Thymus (tissue), 14 donors: Measurements from ENCODE around the gene CEP164. TPM values are rescaled to one million over a fixed set of nuclear protein-coding genes. Genes with fewer than 3 reads are reported as not detected.

ENCODE experiments used
- DNase-seq, 9 donors: peaks; one replicate each; pipeline ENCODE4 v3.0.0-alpha.2; 2013; ENCODE audit warnings: low spot score in 9 of 9, low read depth in 6 of 9, missing footprints in 1 of 9
- H3K27ac ChIP-seq, 2 donors: one replicate each; pipeline ENCODE4 v1.5.1; 2013; ENCODE audit warnings: control low read depth in 1 of 2, low read depth in 1 of 2, low read length in 1 of 2, mild to moderate bottlenecking in 1 of 2, moderate library complexity in 1 of 2
- H3K27me3 ChIP-seq, 2 donors: one replicate each; pipeline ENCODE4 v1.5.1; 2013; ENCODE audit warnings: low read length in 1 of 2; ENCODE audit not compliant: control insufficient read depth in 2 of 2, insufficient read depth in 1 of 2
- H3K36me3 ChIP-seq, 2 donors: one replicate each; pipeline ENCODE4 v1.5.1; 2013; ENCODE audit warnings: low read length in 1 of 2, mild to moderate bottlenecking in 1 of 2, moderate library complexity in 1 of 2; ENCODE audit not compliant: control insufficient read depth in 2 of 2, insufficient read depth in 2 of 2
- H3K4me1 ChIP-seq, 2 donors: one replicate each; pipeline ENCODE4 v1.5.1; 2013; ENCODE audit warnings: low read length in 2 of 2; ENCODE audit not compliant: control insufficient read depth in 2 of 2, insufficient read depth in 2 of 2
- H3K4me3 ChIP-seq, 2 donors: one replicate each; pipeline ENCODE4 v1.5.1; 2013; ENCODE audit warnings: low read length in 2 of 2, control low read depth in 1 of 2, mild to moderate bottlenecking in 1 of 2
- H3K9me3 ChIP-seq, 2 donors: one replicate each; pipeline ENCODE4 v1.5.1; 2013; ENCODE audit warnings: low read length in 1 of 2, mild to moderate bottlenecking in 1 of 2; ENCODE audit not compliant: control insufficient read depth in 2 of 2, insufficient read depth in 1 of 2
- WGBS: extraction: QIAGEN DNeasy Blood & Tissue Kit; methylation state at CpG from one replicate; pipeline ENCODE4 v1.1.7; 2013; 5-methylcytosine and 5-hydroxymethylcytosine counted together
- long read RNA-seq, 10 donors: transcript quantifications; one replicate each; lab custom pipeline, GENCODE V29; 2026
- polyA plus RNA-seq: library from polyadenylated mRNA; stranded (reverse); fragments of 200-250 nt; gene quantifications from one replicate; pipeline ENCODE4 v1.2.3, GENCODE V29; 2013
- total RNA-seq: library from RNA; stranded (reverse); fragments of 120-200 nt; gene quantifications from one replicate; pipeline ENCODE4 v1.2.4, GENCODE V29; 2013
- donor health status: healthy.

The CEP164 gene
- total RNA-seq (12.0 TPM), polyA plus RNA-seq (24.8 TPM)
- long read RNA-seq, donor 1, partial matches to known transcripts = 0 of 2 reads
- long read RNA-seq, donor 1, other reads (novel, unspliced or antisense) = 0 of 2 reads
- long read RNA-seq, donor 2 = 0 reads
- long read RNA-seq, donor 3, partial matches to known transcripts = 0 of 7 reads
- long read RNA-seq, donor 3, other reads (novel, unspliced or antisense) = 0 of 7 reads
- long read RNA-seq, donor 4, partial matches to known transcripts = 5 of 8 reads
- long read RNA-seq, donor 4, other reads (novel, unspliced or antisense) = 0 of 8 reads
- long read RNA-seq, donor 5, partial matches to known transcripts = 0 of 8 reads
- long read RNA-seq, donor 5, other reads (novel, unspliced or antisense) = 0 of 8 reads
- long read RNA-seq, donor 6, partial matches to known transcripts = 0 of 5 reads
- long read RNA-seq, donor 6, other reads (novel, unspliced or antisense) = 0 of 5 reads
- long read RNA-seq, donor 7, partial matches to known transcripts = 0 of 4 reads
- long read RNA-seq, donor 7, other reads (novel, unspliced or antisense) = 0 of 4 reads
- long read RNA-seq, donor 8, partial matches to known transcripts = 0 of 4 reads
- long read RNA-seq, donor 8, other reads (novel, unspliced or antisense) = 0 of 4 reads
- long read RNA-seq, donor 9, partial matches to known transcripts = 0 of 5 reads
- long read RNA-seq, donor 9, other reads (novel, unspliced or antisense) = 0 of 5 reads
- long read RNA-seq, donor 10, partial matches to known transcripts = 0 of 2 reads
- long read RNA-seq, donor 10, other reads (novel, unspliced or antisense) = 0 of 2 reads

DNA sequence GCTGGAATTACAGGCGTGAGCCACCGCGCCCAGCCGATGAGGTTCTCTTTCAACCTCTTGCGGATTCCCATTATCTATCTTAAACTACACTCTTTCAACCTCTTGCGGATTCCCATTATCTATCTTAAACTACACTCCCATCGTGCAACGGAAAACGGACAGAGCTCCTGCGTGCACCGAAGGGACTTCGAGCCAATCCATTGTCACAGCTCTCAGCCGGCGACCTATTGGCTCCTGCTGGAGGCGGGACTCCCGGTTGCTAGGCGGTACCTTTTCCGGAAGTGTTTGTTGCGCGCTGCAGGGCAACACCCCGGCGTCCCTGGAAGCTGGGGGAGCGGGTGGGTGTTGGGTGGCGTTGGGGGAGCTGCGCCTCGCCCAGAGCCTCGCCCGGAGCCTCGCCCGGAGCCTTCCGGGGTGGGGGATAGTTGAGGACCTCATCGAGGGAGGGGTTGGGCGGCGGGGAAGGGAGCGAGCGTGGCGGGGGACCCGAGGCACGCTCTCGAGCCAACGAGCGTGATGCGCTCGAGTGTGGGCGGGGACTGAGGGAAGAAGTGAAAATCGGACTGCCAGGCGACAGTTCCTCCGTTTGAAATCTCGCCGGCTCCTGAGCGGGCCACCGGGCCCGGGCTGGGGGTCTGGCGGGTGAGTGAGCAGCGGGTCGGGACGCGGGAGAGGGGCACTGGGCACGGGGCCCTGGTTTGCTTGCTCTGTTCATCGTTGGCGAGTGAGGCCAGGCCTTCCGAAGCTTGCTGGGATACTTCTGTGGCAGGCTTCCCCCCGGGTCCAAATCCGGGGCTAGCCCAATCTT, at the start of gene CEP164:
TSS of gene CEP164 (plus strand) at position 288 of the 808 bp plus-strand sequence. CDS start 10,733 bp downstream, outside the sequence.
- no peaks in the 10 kb centered on the region for H3K9me3 ChIP-seq
- H3K4me3 ChIP-seq = peak within 1 kb of the TSS; percentile 74 to 87
- peaks cover 7 to 12% of the 10 kb centered on the region in 2 donors for H3K4me1 ChIP-seq
- H3K36me3 ChIP-seq = no peaks in the 10 kb centered on the region
- WGBS = under 1% methylated on average over 64 of the region's 64 CpGs
- no peaks in the 10 kb centered on the region for H3K27me3 ChIP-seq
- peak within 1 kb of the TSS; percentile 82 to 94 for H3K27ac ChIP-seq
- DNase-seq = peak; percentile 88 to 97 (median 91)

DNA sequence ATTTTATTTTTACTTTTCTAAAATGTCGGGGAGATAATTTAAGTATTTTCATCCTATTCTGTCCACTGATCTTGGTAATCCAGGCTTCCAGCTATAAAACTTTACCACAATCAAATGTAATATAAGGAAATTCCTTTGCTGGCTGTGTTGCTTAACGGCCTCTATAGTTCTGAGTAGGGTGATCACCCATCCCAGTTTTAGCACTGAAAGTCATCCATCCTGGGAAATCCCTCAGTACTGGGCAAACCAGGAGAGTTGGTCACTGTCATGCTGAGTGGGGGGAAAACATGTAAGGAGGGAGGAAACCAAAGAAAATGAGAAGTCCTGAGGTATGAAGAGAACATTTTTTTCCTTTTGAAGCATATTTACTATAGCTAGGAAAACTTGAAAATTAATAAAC, 49.3 kb upstream of the CEP164 start:
- Histone ChIP-seq H3K36me3 (peaks cover 29 to 32% of the 10 kb centered on the region in 2 donors), H3K27me3 (no peaks in the 10 kb centered on the region), H3K4me3 (no peak overlapping the region), H3K4me1 (no peaks in the 10 kb centered on the region), H3K9me3 (no peaks in the 10 kb centered on the region), H3K27ac (no peak overlapping the region)
- 95% methylated on average over 2 of the region's 2 CpGs for WGBS
- DNase-seq = no peak

DNA sequence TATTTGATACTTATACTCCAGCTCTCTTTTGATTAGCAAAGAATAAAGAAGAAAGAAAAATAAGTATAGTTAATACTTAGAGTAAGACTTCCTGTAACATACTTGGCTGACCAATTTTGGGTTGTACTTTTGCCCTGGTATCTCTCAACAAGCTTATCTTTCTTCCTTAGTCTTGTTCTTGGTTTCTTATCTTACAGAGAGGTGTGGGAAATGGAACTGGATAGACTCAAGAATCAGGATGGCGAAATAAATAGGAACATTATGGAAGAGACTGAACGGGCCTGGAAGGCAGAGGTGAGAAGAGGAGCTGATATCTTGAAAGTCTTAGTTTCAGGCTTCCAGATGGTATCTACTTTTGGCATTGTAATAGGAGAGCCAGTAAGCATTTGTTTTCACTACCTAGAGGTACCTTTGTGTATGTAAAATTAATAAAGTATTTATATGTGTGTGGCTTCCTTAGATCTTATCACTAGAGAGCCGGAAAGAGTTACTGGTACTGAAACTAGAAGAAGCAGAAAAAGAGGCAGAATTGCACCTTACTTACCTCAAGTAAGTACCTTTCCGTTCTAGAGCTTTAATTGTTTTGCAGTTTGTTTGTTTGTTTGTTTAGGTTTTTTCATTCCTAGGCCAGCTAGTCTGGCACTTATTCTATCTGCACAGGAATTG, 47.8 kb upstream of the CEP164 start:
- H3K27me3 ChIP-seq = no peaks in the 10 kb centered on the region
- H3K4me1 ChIP-seq = no peaks in the 10 kb centered on the region
- H3K27ac ChIP-seq = no peak overlapping the region
- DNase-seq = peak in 1 of 9 donors; percentile 0
- H3K4me3 ChIP-seq = no peak overlapping the region
- H3K9me3 ChIP-seq = no peaks in the 10 kb centered on the region
- 93% methylated on average over 4 of the region's 4 CpGs for WGBS
- H3K36me3 ChIP-seq = peaks cover 36 to 41% of the 10 kb centered on the region in 2 donors

DNA sequence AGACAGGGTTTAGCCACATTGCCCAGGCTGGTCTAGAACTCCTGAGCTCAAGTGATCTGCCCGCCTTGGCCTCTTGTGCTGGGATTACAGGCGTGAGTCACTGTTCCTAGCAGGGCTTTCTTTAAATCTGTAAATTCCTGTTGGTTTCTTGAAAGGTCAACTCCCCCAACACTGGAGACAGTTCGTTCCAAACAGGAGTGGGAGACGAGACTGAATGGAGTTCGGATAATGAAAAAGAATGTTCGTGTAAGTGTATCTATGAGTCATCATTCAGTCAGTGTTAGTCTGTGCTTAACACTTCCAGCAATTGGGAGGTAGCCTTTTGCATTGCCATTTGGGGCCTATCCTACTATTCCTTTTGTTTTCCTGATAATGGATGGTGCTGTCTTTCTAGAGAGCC, 46.5 kb upstream of the CEP164 start:
- H3K36me3 ChIP-seq = peaks cover 41 to 48% of the 10 kb centered on the region in 2 donors
- 98% methylated on average over 6 of the region's 6 CpGs for WGBS
- no peaks in the 10 kb centered on the region for H3K27me3 ChIP-seq
- H3K4me1 ChIP-seq = no peaks in the 10 kb centered on the region
- H3K4me3 ChIP-seq = no peak overlapping the region
- no peaks in the 10 kb centered on the region for H3K9me3 ChIP-seq
- H3K27ac ChIP-seq = no peak overlapping the region
- DNase-seq = no peak

DNA sequence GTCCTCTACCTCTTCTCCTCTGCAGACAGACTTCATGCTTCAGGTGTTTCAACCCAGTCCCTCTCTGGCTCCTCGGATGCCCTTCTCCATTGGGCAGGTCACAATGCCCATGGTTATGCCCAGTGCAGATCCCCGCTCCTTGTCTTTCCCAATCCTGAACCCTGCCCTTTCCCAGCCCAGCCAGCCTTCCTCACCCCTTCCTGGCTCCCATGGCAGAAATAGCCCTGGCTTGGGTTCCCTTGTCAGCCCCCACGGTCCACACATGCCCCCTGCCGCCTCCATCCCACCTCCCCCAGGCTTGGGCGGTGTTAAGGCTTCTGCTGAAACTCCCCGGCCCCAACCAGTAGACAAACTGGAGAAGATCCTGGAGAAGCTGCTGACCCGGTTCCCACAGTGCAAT, 45.8 kb upstream of the CEP164 start:
- H3K9me3 ChIP-seq = no peaks in the 10 kb centered on the region
- H3K4me1 ChIP-seq = no peaks in the 10 kb centered on the region
- no peak overlapping the region for H3K27ac ChIP-seq
- no peak overlapping the region for H3K4me3 ChIP-seq
- DNase-seq = no peak
- no peaks in the 10 kb centered on the region for H3K27me3 ChIP-seq
- peaks cover 44 to 50% of the 10 kb centered on the region in 2 donors for H3K36me3 ChIP-seq
- 98% methylated on average over 7 of the region's 7 CpGs for WGBS

DNA sequence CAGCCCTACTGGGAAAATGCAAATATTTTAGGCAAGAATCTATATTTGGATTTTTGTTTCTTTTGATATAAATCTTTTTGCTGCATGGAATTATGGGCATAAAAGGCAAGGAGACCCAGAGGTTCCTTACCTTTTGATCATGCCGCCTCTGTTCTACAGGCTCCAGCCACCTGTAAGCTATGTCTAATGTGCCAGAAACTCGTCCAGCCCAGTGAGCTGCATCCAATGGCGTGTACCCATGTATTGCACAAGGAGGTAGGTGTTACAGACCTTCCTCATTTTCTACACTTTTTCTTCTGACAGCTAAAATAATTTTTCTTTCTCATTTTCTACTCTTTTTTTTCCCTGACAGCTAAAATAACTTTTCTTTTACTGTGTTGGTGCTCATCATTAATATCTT, 44.7 kb upstream of the CEP164 start:
- peaks cover 49 to 59% of the 10 kb centered on the region in 2 donors for H3K36me3 ChIP-seq
- no peak overlapping the region for H3K27ac ChIP-seq
- no peaks in the 10 kb centered on the region for H3K9me3 ChIP-seq
- H3K27me3 ChIP-seq = no peaks in the 10 kb centered on the region
- WGBS = 96% methylated on average over 3 of the region's 3 CpGs
- H3K4me1 ChIP-seq = no peaks in the 10 kb centered on the region
- no peak for DNase-seq
- no peak overlapping the region for H3K4me3 ChIP-seq

DNA sequence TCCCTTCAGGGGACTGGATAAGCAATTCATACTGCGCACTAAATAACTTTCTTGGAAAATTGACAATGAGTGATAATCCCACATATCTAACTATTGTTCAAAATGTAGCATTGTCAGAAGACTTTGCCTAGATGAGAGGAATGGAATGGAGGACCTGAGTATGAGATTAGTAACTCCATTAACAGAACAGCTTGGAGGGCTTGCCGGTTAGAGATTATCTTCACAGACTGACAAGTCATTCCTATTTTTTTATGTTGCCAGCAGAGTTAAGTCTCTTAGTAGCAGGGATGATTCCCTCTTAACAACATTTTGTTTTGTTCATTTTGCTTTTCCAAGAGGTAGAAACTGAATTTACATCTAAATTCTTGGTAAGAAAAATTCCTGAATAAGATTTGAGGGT, 43.6 kb upstream of the CEP164 start:
- DNase-seq = no peak
- Histone ChIP-seq H3K36me3 (peaks cover 50 to 64% of the 10 kb centered on the region in 2 donors), H3K27ac (no peak overlapping the region), H3K4me1 (no peaks in the 10 kb centered on the region), H3K4me3 (no peak overlapping the region), H3K9me3 (no peaks in the 10 kb centered on the region), H3K27me3 (no peaks in the 10 kb centered on the region)
- WGBS = over 99% methylated on average over 2 of the region's 2 CpGs

DNA sequence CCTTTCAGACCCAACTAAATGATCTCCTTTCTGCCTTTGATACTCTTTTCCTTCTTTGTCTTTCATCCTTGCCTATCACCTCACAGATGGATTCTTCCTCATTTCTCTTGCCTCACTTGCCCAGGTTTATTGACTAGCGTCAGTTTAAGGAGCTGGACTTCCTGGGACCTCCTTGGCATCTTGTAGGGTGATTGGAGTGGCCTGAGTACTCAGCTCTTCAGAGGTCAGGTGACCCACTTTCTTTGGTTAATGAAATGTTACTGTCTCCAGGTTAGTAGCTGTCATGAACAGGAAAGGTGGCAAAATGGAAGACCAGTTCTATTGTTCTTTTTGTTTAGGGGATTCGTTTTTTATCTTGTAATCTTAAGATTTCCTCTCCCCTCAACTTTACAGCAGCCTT, 41.1 kb upstream of the CEP164 start:
- Histone ChIP-seq H3K27ac (no peak overlapping the region), H3K27me3 (no peaks in the 10 kb centered on the region), H3K4me1 (no peaks in the 10 kb centered on the region), H3K9me3 (no peaks in the 10 kb centered on the region), H3K36me3 (peaks cover 36 to 58% of the 10 kb centered on the region in 2 donors), H3K4me3 (no peak overlapping the region)
- no peak for DNase-seq
- WGBS = 86% methylated on average over 2 of the region's 2 CpGs
